Measurements from ENCODE around the gene GPC5. TPM values are rescaled to one million over a fixed set of nuclear protein-coding genes. Genes with fewer than 3 reads are reported as not detected.

GPC5 gene
- total and polyA plus RNA-seq, 2 of the 8 experiments (the other 6 are each of a cell fraction or from before 2014, with no cell fraction given), result 0.20 to 0.39 TPM

DNA sequence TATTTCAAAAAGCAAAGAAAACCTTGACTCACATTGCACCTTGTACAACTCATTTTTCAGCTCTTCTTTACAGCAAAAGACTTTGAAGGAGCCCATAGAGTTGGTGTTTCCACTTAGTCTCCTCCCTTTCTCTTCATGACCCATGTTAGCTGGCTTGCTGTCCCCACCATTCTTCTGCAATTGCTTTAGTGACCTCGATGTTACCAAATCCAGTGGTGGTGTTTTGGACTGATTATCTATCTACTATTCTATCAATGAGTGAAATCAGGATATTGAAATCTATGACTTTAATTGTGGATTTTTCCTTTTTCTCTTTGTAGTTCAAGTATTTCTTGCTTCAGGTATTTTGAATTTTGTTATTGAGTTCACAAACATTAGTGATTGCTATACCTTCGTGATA, 197.3 kb downstream of the GPC5 start:
- H3K4me3 ChIP-seq (ENCODE audit: extremely low read depth in 1 of 4, insufficient read depth in 2 of 4, low read depth in 3 of 4, low read length in 4 of 4), result no peak overlapping the region
- DNase-seq (ENCODE audit: low read depth in 1 of 2, low spot score in 2 of 2) (no peak), FAIRE-seq (no peak)
- H4K8ac ChIP-seq (ENCODE audit: extremely low read depth, insufficient read depth, low read length), result no peak overlapping the region
- no peaks in the 10 kb centered on the region for H3K36me3 ChIP-seq (ENCODE audit: control insufficient read depth in 2 of 4, insufficient read depth in 4 of 4, low read length in 3 of 4)
- no peaks in the 10 kb centered on the region for H4K20me1 ChIP-seq (replicated peaks in 1 of 2; ENCODE audit: control insufficient read depth in 1 of 2, insufficient read depth in 2 of 2, low read length in 2 of 2)
- H4K91ac ChIP-seq (replicated peaks; ENCODE audit: insufficient read length, low read length), result no peak overlapping the region
- H3K14ac ChIP-seq (ENCODE audit: insufficient read length), result no peak overlapping the region
- H3K56ac ChIP-seq (replicated peaks; ENCODE audit: insufficient read length, low read depth, low read length), result no peak overlapping the region
- no peaks in the 10 kb centered on the region for H3K9me3 ChIP-seq (ENCODE audit: insufficient read depth in 2 of 2, low read depth in 1 of 2, low read length in 1 of 2)
- H2AFZ ChIP-seq (ENCODE audit: low read length), result no peak overlapping the region
- H3K79me1 ChIP-seq (ENCODE audit: low read depth, low read length), result no peaks in the 10 kb centered on the region
- ChIA-PET POLR2A (ENCODE audit: partially characterized antibody) (no interaction called here), CTCF (ENCODE audit: partially characterized antibody) (interaction anchor here (2.3 kb wide), 1 partner anchor 18 kb away, joined by 11 read pairs; no protein-coding TSS in a partner anchor)
- no peak overlapping the region for H3K9ac ChIP-seq (replicated peaks in 1 of 4; ENCODE audit: extremely low read depth in 1 of 4, low read depth in 3 of 4, low read length in 3 of 4)
- no peak overlapping the region for H3K27ac ChIP-seq (ENCODE audit: low read depth, low read length)
- no peak overlapping the region for H3K4ac ChIP-seq (replicated peaks; ENCODE audit: insufficient read length, low read depth, low read length)
- no peak overlapping the region for H3K4me2 ChIP-seq (ENCODE audit: insufficient read depth in 1 of 2, low read depth in 2 of 2, low read length in 2 of 2)
- no peak overlapping the region for H3K23ac ChIP-seq (ENCODE audit: insufficient read length)
- no peak overlapping the region for H2BK15ac ChIP-seq (ENCODE audit: low read length)
- H3K18ac ChIP-seq (ENCODE audit: extremely low read depth, low read length), result no peak overlapping the region
- H3K27me3 ChIP-seq (replicated peaks in 1 of 4; ENCODE audit: control insufficient read depth in 3 of 4, extremely low read depth in 1 of 4, insufficient read depth in 3 of 4, low read length in 3 of 4), result no peaks in the 10 kb centered on the region
- H2BK12ac ChIP-seq (ENCODE audit: low read depth, low read length), result no peak overlapping the region
- WGBS, 2 experiments (ENCODE audit: extremely low coverage in 1 of 2, insufficient coverage in 1 of 2, insufficient read length in 1 of 2, insufficient replicate concordance in 2 of 2, low coverage in 1 of 2, low lambda C conversion rate in 2 of 2, missing lambda C conversion rate in 1 of 2), result 89% methylated on average over 2 of the region's 2 CpGs; no CpG with 5 or more reads in 1 of the 2 experiments
- H3K4me1 ChIP-seq (replicated peaks in 1 of 4; ENCODE audit: control insufficient read depth in 3 of 4, insufficient read depth in 4 of 4, low read length in 3 of 4), result no peaks in the 10 kb centered on the region
- no peak overlapping the region for H2BK5ac ChIP-seq (ENCODE audit: low read depth, low read length)
- H3K23me2 ChIP-seq (ENCODE audit: low read depth, low read length), result no peaks in the 10 kb centered on the region
- H4K5ac ChIP-seq (ENCODE audit: insufficient read length, low read depth, low read length), result no peak overlapping the region
- no peaks in the 10 kb centered on the region for H3K79me2 ChIP-seq (ENCODE audit: control insufficient read depth in 1 of 2, insufficient read depth in 2 of 2, low read length in 2 of 2)
- H2BK20ac ChIP-seq (ENCODE audit: low read length), result no peak overlapping the region
- H2AK5ac ChIP-seq (ENCODE audit: low read depth, low read length), result no peak overlapping the region
- no peak overlapping the region for H2BK120ac ChIP-seq (replicated peaks; ENCODE audit: low read depth, low read length)
- TF ChIP-seq, protein P1, sequence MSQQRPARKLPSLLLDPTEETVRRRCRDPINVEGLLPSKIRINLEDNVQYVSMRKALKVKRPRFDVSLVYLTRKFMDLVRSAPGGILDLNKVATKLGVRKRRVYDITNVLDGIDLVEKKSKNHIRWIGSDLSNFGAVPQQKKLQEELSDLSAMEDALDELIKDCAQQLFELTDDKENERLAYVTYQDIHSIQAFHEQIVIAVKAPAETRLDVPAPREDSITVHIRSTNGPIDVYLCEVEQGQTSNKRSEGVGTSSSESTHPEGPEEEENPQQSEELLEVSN (IDR thresholded peaks at IDR 0.05), result no peak
- no peak for TF ChIP-seq ASH2L (IDR thresholded peaks at IDR 0.05; ENCODE audit: low read length)
- TF ChIP-seq SIRT6 (IDR thresholded peaks at IDR 0.05; ENCODE audit: low read length), result no peak
- no peak for TF ChIP-seq CREB1 (IDR thresholded peaks at IDR 0.05)
- TF ChIP-seq CHD1 (IDR thresholded peaks at IDR 0.05; ENCODE audit: low read depth, low read length), result no peak
- TF ChIP-seq SIX5 (IDR thresholded peaks at IDR 0.05; ENCODE audit: low read depth, low read length), result no peak
- TF ChIP-seq MAFK (IDR thresholded peaks at IDR 0.05; ENCODE audit: low read depth, low read length), result no peak
- TF ChIP-seq BRCA1 (IDR thresholded peaks at IDR 0.05; ENCODE audit: low read depth, low read length), result no peak
- TF ChIP-seq EGR1 (IDR thresholded peaks at IDR 0.05; ENCODE audit: borderline replicate concordance, low read depth, low read length), result no peak

Measured in H1 (cell line).